HG03432 (cell line): ENCODE data around the gene MTX1.
"Not testable (repeated sequence)": the region's sequence is repeated elsewhere in the genome, so short reads cannot be mapped to it uniquely, and the experiment has no call there.

ENCODE experiments used
- ATAC-seq: cut with Tn5 transposase; IDR thresholded peaks from one replicate; pipeline ENCODE4 v1.9.1; 2021; ENCODE audit warnings: mild to moderate bottlenecking, moderate library complexity; ENCODE audit not compliant: unreplicated experiment

MTX1 gene

DNA sequence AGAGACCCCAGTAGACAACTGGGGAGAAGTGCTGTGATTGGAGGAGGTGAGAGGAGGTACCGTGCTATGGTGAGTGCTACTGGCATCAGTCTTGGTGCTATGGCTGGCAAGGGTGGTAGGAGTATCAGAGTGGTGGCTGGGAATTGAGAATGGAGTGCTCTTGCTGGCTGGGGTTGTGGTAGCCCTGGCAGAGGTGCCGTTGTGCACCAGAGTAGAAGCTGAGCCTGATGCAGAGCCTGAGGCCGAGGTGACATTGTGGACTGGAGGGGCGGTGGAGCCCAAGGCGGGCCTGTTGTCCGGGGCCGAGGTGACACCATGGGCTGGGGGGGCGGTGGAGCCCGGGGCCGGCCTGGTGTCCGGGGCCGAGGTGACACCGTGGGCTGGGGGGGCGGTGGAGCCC is 20.2 kb upstream of the MTX1 start:
- no peak for ATAC-seq

DNA sequence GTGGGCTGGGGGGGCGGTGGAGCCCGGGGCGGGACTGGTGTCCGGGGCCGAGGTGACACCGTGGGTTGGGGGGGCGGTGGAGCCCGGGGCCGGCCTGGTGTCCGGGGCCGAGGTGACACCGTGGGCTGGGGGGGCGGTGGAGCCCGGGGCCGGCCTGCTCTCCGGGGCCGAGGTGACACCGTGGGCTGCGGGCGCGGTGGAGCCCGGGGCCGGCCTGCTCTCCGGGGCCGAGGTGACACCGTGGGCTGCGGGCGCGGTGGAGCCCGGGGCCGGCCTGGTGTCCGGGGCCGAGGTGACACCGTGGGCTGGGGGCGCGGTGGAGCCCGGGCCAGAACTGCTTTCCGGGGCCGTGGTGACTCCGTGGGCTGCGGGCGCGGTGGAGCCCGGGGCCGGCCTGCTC is 18.6 kb upstream of the MTX1 start:
- ATAC-seq, result not testable (repeated sequence)

DNA sequence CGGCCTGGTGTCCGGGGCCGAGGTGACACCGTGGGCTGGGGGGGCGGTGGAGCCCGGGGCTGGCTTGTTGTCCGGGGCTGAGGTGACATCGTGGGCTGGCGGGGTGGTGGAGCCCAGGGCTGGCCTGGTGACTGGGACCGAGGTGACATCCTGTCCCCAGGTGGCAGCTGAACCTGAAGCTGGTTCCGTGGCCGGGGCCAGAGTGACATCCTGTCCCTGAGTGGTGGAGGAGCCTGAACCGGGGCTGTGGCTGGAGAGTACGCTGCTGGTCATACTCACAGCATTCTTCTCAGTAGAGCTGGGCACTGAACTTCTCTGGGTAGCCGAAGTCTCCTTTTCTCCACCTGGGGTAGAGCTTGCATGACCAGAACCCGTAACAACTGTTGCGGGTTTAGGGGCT is 16.6 kb upstream of the MTX1 start:
- no peak for ATAC-seq

DNA sequence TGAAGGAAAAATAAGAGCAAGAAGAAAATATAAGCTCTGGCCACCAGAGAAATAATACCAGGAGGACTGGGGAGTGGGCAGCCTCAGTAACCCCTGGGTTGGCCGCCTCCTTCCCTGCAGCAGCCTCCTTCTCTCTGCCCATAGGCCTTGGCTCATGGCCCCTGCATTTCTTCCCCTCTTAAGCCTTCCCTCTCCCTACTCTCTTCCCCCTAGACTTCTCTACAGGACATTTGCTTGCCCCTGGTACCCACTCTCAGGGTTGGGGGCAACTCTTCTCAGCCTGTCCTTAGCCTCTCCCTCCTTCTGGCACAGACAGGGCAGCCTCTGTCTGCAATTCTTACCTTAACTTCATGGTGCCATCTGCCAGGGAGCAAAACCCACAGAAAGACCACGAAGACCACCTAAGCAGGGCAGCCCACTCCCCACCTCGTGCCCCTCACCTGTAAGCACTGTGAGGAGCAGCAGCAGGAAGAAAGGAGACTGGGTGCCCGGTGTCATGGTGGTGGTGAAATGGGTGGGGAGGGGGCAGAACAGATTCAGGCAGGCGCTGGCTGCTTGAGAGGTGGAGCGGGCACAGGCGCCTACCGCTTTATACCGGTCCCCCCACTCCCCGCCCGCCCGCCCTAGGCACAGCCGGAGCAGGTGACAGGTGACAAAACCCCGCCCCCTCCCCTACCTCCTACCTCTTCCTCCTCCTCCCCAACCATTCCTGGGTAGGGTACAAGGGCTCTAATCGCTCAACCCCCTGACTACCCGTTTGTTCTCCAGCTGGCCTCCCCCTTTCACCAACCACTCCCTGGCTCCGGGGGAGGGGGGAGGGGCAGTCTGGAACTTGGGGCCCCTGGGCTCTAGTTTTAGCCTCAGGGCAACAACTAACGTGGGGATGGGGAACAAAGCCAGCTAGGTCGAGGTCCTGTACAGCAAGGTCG is 15.9 kb upstream of the MTX1 start:
- no peak for ATAC-seq

DNA sequence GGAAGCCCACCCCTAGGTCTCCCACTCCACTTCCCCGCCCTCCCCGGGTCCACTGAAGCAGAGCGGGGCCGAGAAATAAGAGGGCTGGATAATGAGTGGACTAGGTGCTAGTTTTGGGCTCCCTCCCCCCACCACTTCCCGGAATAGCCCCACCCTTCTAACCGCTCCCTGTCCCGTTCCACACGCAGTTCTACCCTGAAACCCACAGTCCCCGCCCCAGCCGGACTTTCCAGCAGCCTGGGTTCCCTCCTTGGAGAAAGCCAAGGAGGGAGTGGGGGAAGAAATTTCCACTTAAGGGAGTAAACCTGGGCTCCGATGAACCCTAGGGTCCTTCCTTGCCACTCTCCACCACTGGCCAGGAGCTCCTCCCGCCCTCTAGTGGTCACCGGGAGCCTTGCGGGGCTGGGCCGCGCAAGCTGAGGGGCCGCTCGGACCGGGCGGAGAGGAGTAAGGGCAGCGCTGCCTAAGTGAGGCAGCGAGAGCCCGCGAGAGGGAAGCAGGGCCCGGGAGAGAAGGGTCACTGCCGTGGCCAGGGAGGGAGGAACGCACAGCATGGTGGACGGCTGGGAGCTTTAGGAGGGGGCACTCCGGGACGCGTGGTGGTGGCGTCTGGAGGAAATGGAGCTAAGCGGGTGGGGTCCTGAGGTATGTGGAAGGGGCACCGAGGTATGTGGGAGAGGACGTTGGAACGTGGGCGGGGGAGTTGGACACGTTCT is 15.1 kb upstream of the MTX1 start:
- ATAC-seq, result peak; percentile 60

DNA sequence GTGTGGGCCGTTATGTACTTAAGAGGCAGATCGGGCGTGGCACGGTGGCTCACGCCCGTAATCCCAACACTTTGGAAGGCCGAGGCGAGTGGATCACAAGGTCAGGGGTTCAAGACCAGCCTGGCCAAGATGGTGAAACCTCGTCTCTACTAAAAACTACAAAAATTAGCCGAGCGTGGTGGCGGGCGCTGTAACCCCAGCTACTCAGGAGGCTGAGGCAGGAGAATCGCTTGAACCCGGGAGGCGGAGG is 14.6 kb upstream of the MTX1 start:
- ATAC-seq, result not testable (repeated sequence)

DNA sequence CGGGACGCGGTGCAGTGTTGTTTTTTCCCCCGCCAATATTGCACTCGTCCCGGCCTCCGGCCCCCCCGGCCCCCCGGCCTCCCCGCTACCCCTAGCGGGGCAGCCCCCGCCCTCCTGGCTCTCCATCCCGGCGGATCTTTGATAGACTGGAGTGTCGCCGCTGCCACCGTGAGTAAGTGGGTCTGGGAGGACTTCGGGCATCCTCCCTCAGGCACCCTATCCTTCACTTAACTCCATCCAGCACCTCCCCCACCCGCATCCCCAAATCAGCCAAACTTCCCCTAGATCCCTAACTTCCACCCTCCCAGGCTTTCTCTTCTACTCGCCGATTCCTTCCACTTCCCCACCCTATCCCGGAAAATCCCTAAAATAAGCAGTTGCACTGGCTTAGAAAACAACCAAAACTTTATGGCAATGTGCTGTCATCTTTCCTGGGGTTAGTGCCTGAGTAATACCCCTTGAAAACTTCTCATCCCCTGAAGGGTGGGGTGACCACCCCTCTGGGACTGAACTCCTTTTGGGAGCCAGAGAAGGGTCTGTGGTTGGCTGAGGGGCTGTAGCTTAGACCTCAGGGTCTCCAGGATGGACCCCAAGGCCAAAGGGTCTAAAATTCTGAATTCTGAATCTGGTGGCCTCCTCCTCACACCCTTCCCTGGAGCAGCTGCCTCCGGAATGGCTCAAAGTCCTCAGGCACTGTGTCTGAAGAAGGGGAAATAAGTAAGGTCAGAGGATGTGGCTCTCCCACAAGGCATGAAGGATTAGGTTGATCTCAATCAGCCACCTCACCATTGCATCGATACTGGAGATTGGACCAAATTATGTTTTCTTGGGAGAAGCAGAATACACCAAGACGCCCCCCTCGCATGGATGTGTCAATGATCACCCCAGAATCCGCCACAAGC is 13.0 kb upstream of the MTX1 start:
- no peak for ATAC-seq

DNA sequence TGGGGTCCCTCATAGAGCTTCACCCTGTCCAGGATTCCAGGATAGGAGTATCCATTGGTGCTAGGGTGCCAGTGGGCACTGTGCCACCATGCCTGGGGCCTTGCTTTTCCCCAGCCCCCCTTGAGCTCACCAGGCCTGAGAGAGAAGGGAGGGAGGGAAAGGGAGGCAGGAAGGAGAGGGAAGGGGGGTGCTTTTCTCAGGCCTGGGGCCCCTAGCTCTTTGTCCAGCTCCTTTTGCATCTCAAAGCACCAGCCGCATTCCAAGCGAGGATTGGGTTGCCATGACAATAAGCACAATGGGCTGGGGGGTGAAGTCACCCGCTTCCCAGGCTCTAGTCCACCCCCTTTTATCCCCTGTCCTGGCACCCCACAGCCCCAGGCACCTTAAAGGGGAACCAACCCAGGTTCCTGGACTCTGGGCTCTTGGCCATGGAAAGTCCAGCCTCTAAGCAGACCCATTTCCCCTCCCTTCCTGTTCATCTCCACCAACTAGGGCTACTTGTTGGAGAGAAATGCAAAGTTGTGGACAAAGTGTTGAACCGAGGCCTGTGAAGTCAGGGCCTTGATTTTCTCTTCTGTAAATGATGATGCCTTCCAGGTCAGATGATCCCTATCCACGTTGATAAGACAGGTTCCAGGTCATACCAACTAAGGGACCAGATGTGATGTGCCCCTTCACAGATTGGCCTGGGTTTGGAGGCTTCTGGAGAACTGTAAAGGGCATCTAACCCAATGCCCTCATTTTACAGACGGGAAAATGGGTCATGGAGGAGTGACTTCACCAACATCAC is 12.2 kb upstream of the MTX1 start:
- no peak for ATAC-seq

DNA sequence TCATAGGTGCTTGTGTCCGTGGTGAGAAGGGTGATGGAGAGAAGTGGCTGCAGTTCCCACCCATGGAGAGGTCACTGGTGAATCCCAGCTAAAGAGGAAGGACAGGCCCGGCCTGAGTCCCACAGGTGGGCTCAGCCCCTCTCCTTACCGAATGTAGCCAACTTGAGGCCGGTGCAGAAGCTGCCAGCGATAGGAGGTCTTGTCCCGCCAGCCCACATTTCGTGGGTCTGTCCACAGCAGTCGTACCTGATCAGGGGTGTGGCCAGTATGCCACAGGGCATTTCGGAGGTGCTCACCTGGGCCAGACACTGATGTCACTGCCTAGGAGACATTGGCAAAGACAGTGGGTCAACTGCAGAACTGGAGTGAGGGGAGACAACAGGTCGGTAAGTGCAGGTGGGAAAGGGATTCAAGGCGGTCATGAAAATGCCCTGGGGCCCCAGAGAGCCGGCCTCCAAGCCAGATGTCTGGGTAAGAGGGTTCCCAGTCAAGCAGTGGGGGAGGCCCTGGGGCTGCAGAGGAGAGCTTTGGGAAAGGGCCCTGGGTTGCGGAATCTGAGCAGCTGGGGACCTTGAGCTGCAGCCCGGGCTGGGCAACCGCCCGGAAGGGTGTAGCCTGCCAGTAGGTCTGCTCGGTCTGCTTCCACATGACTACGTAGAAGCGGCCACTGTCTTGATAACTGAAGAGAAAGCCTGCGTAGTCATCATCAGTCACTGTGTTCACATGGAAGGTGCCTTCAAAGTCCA is 11.4 kb upstream of the MTX1 start:
- no peak for ATAC-seq

DNA sequence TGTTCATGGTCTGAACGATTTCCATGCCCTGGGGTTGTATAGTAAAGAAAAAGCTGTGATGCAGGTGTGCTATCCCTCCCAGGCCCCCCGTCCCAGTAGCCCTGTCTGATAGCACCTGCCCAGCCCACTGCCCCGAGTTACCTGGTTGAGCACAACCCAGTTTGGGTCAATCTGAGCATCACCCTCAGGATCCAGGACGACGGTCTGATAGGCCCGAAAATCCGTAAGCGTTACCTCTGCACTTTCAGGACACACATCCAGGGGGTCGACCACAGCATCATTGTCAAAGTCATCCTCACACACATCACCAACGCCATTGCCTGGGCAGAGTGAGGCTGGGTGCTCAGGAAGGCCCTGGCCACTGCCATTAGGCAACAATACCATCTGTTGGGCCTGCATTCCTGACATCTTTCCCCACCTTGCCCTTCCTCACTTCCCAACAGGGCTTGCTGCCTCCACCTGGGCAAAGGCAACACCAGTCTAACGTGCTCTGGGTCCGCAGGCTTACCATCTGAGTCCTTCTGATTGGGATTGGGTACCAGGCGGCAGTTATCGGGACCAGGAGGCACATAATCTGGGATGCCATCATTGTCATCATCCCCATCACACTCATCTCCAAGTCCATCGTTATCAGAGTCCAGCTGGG is 10.5 kb upstream of the MTX1 start:
- ATAC-seq, result no peak

DNA sequence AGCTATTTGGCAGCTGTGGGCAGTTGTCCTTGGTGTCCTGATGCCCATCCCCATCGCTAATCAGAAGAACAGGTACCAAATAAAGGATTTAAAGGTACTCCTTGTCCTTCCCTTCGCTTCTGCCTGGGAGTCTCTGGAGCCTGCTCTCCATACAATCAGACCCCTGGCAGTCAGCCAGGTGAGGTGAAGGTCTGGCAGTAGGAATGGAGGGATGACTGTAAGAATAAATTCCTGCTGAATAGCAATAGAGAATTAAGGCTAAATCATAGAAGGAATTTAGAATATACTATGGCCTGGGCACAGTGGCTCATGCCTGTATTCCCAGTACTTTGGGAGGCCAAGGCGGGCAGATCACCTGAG is 10.0 kb upstream of the MTX1 start:
- no peak for ATAC-seq

DNA sequence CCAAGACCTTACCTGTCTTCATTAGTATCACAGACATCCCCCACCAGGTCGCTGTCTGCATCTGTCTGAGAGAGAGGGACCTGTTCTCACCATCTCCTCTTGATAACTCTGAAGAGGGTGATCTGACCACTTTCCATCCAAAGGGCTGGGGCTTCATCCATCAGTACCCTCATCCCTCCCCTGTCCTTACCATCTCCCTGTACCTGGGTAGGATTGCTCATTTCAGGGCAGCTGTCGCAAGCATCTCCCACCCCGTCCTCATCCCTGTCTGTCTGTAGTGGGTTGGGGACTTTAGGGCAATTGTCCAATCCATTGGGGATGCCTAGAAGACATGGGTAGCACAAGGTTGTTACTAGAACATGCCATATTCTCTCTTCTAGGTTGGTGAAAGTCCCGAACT is 8.7 kb upstream of the MTX1 start:
- ATAC-seq, result no peak

DNA sequence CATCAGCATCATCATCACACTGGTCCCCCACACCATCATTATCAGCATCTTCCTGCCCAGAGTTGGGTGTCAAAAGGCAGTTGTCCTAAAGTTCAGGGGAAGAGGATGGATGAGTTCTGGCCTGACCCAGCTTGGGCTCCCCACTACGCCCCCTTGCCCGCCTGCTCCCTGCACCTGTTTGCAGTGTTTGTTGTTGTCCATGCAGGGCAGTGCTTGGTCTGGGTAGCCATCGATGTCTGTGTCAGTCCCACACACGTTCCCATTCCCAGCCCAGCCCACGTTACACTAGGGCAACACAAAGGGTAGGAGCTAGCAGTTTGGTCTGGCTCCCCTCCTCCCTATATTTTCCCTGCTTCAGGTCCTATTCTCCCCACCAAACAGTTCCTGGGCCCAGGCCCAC is 7.6 kb upstream of the MTX1 start:
- no peak for ATAC-seq

DNA sequence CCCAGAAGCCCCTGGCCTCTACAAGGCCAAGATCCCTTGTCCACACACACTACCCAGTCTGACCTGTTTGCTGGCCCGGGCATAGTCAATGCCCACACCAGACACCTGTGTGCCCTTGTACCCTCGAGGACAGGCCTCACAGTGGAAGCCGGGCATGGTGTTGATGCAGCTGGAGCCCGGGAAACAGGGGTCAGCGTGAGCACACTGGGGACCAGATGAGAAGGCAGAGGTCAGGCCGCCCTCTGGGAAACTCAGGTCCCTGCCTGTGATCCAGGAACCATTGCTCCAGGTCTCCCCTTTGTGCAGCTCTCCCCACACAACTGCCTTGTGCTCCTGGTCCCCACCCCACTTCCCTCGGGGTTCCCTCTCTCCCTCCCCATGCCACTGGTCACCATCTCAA is 6.3 kb upstream of the MTX1 start:
- ATAC-seq, result no peak

DNA sequence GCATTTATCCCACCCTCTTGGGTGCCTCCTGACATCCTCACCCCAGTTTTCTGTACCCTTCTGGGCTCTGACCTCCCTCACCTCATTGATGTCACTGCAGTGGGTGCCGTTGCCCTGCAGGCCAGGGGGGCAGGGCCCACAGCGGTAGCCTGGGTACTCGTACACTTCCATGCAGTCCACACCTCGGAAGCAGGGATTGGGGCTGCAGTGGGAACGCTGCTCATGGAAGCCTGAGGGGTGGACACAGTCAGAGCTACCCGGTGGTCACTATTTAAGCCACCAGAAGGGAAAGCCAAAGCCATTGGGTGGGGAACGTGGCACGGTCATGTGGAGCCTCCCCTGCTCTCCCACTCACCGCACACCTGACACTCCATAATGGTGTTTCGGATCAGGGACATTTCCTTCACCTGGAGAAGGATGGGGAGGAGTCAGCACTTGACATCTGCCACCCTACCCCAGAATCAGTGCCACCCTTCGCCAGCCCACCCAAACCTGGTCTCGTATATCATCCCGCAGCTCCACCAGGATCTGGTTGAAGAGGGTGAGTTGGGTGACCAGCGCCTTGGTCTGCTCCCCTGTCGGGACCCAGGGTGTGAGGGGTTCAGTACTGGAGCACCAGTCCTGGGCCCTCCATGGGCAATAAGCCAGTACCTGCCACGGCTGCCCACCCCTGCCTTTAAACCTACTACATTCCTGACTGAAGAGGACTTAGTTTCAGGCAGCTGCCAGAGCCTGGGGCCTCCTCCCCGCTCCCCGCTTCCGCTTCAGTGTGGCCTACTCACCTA is 5.6 kb upstream of the MTX1 start:
- no peak for ATAC-seq

DNA sequence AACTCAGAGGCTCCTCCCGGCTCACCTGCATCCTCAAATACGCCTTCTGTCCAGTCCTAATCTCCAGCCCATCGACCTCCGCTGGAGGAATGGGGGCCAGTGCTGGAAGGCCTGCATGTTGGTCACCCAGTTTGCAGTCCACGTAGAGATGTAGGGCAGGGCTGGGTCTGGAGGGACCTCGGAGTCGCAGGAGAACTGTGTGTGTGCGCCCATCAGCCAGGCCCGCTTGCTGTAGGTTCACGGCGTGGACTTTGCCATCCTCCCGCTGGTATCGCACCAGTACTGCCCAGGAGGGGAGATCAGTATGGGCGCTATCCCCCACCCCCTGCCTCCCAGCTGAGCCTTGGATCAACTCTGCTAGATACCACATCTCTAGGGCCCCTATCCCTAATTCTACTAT is 3.5 kb upstream of the MTX1 start:
- no peak for ATAC-seq

DNA sequence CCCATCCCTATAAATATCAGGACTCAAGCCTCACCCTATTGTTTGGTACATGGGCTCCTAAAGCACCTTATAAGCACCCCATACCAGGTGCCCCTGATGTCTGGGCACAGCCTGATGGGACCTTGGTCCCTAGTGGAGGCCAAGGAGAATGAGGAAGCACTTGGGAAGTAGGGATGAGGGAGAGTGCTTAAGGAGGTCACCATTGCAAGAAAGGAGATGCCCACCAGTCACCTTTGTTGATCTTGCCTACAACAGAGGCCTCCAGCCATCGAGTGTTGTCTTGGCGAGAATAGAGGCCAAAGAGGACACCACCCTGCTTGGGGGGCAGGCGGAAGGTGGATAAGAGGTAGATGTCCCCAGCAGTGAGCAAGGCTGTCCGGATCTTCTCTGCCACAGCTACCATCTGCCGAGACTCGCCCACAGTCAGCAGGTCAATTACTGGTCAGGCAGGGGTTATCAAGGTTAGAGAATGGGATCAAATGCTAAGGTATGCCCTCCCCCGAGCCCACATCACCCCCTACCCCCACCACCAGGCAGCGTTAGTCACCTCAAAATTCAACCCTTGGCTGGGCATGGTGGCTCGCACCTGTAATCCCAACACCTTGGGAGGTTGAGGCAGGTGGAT is 2.4 kb upstream of the MTX1 start:
- no peak for ATAC-seq
